Suppressor macrophage treated with lipopolysaccharide for 1 hour (primary cell): ENCODE data around the gene MCAM.

ENCODE experiments used
- DNase-seq, 3 donors: peaks; one replicate each; pipeline ENCODE4 v3.0.0-alpha.2; 2020 to 2022

The MCAM gene

DNA sequence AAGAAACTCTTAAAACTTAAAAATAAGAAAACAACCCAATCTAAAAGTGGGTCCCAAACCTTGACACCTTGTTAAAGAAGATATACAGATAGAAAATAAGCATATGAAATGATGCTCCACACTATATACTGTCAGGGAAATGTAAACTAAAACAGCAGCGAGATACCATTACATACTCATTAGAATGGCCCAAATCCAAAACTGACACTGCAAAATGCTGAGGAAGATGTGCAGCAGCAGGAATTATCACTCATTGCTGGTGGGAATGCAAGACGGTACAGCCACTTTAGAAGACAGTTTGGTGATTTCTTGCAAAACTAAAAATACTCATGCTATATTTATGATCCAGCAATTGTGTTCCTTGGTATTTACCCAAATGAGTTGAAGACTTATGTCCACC is 12.4 kb upstream of the MCAM start:
- no peak for DNase-seq

DNA sequence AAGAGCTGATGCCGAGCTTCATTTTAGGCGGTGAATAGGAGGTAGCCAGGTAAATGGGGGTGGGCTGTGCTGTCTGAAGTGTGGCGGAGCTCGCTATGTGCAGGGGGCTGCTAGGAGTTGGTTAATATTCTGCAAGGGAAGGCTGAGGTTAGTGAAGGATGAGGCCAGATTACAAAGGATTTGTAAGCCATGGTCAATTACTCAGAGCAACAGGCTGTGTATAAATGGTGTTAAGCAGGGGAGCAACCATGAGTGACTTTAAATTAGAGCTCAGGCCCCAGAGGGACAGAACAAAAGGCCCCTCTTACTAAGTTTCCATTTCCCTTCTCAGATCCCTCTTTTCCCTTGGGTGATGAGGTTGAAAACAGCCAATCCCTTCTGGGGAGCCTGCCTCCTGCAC is 7.3 kb upstream of the MCAM start:
- no peak for DNase-seq

DNA sequence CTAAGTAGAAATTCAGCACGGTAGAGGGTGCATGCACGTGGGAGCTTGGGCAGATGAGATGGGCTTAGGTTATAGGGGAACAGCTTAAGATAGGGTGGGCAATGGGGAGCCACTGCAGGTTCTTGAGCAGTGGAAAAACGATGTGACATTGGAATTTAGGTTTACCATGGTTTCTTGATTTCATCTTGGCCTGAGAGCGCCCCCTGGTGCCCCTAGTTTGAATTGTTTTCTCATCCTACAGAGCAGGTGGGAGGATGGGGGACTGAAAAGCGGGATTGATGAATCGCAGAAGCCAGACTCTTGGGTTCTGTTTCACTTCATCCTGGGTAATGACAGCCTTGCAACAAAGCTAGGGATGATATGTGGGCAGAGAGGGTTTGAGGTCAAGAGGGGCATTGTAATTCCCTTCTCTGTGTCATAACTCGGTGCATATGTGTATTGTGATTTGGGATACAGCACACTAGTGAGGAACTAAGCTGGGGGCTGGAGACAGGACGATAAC is 6.7 kb upstream of the MCAM start:
- peak; percentile 73 to 88 (median 87) for DNase-seq

DNA sequence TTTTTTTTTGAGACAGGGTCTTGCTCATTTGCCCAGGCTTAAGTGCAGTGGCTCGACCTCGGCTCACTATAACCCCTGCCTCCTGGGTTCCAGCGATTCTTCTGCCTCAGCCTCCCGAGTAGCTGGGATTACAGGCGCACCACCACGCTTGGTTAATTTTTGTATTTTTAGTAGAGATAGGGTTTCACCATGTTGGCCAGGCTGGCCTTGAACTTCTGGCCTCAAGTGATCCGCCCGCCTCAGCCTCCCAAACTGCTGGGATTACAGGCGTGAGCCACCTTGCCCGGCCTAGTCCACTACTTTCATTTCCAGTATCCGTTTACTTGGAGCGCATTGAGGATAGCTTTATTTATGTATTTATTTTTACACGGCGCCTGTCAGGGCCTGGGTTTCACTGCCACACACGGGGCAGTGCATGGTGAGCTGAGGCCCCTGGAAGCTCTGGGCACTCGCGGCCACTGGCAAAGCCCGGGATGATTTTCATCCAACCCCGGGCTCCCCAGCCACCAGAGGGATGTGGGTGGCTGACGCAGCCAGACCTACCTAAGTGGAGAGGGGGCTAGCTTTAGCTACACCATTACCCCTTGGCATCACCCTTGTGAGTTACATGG is 6.1 kb upstream of the MCAM start:
- no peak for DNase-seq

DNA sequence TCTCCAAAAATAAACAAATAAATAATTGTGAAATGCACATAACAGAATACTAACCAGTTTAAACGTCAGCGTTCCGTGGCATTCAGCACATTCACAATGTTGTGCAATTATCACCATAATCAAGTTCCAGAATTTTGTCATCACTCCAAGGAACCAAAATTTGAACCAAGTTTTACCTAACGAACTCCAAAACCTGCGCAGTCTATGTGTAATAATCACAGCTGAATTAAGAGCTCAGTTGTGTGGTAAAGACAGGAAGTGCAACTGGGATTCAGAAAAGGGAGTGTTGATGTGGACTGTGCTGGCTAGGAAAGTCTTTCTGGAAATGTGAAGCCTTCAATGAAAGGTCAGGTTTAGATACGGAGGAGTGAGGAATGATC is 5.4 kb upstream of the MCAM start:
- DNase-seq = no peak

DNA sequence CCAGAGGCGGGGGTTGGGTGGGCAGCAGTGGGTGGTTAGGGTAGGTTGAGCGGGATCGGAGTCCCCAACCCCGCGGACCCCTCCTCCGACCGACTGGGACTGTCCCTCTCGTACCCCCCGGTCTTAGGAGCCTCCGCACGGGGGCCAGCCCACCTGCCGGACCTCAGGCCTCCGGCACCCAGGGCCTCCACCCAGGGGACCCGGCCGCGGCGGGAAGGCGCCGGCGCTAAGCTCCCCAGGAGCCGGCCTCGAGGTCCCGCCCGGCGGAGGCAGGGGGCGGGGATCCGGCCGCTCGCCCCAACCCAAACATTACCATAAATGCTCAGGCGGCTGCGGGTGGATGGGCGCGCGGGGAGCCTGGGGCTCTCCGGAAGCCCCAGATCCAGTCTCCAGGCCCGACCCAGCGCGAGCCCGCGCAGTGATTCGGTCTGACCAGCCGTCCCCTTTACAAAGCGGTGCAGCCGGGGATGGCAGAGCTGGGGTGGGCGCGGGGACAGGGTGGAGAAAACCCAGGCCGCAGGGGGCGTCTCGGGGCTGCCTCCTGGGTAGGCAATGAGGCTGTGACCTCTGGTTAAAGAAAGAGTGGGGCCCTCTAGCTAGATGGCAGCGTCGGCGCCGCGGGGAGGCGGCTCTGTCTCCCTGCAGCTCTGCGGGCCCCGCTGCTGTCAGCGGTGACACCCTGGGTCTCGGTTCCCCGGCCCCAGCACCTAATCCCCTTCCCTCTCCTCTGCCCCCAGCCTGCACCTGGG is 4.0 kb upstream of the MCAM start:
- DNase-seq = peak in 2 of 3 donors; percentile 27 to 51

- DNase-seq = no peak
Observed at GRCh38 chr11:119320240-119320775, 3.4 kb upstream of the MCAM start.

- DNase-seq = no peak
Observed at GRCh38 chr11:119319700-119320239, 2.8 kb upstream of the MCAM start.

DNA sequence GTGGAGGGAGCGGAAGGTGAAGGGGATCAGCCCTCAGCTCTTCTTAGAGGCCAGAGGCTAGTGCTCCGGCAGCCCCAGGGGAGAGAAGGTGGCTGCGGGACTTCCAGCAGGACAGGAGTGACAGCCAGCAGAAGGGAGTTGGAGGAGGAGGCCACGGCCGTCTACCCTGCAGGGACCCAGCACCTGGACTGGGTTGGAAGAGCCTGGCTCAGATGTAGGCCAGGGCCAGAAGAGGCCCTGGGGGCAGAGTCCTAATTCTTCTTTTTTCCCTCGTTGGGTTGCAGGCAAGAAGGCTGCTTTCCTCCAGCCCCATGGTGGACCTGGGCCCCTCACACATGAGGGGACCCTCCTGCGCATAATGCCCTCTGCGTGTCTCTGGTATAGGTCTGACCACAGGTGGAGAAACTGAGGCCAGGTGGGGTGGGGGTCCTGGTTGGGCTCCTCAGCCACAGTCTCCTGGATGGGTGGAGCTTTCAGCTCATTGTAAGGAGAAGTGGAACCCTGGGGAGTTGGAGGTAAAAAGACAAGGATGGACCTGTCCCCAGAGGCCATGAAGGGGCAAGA is 2.3 kb upstream of the MCAM start:
- DNase-seq = no peak

GRCh38 chr11:119318240-119319135 is 1.6 kb upstream of the MCAM start:
- DNase-seq = peak; percentile 41 to 53 (median 46)

DNA sequence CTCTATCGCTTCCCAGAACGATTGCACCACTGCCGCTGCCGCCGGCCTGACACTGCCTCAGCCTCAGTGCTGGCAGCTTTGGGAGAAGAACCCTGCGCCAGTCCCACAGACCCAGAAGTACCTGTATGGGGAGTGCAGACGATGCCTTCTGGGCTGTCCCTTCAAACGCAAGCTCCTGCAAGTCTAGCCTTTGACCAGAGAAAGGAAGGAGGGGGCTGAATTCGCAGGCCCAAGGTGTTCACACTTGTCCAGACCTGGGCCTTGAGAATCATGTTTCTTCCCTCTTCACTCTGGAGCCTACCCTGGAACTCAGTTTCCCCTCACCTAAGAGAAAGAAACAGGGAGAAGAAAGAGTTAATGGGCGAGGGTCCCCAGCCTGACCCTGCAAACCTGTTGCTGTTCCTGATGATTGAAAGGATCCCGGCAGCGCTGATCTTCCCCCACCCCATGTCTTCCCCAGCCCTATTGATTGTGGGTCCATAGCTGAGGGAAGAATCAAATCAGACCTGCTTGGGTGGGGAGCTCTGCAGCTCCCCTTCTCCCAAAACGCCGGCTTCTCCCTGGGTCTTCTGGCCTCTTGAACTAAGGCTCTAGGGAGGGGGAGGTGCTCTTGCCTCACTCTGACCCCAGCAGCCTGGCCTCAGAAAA is 786 bp upstream of the MCAM start:
- peak in 1 of 3 donors; percentile 29 for DNase-seq

DNA sequence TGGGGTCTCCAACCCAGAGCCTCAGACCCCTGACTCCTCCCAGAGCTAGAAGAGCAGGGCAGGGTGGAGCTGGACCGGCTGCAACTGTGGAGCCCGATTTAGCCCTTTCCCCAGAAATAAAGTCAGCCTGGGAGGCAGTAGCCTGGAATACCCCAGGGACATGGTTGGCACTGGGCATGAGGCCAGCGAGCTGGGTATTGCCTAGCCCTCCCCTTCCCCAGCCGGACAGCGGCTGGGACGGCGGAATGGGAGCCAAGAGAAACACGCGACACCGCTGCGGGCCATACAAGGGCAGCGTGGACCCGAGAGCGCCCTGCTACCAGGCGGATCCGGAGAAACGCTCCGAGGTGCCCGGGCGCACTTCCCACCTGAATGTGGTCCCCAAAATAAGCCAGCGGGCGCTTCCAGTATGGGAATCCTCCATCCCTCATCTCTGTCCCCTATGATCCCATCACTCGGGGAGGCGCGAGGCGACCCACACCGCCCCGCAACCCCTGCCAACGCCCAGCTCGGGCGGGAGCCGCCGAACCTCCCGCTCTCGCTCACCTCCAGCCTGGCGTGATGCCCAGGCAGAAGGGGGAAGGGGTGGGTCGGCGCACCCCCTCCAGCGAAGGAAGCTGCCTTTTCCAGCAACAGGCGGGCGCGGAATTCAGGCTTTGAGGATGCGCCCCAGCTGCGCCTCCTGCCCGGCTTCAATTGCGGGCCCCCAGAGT is 758 bp downstream of the MCAM start:
- DNase-seq = peak in 1 of 3 donors; percentile 35

GRCh38 chr11:119315131-119316015 is 1.6 kb downstream of the MCAM start:
- peak; percentile 38 to 53 (median 49) for DNase-seq

GRCh38 chr11:119314726-119315125 is 2.2 kb downstream of the MCAM start:
- DNase-seq = no peak

DNA sequence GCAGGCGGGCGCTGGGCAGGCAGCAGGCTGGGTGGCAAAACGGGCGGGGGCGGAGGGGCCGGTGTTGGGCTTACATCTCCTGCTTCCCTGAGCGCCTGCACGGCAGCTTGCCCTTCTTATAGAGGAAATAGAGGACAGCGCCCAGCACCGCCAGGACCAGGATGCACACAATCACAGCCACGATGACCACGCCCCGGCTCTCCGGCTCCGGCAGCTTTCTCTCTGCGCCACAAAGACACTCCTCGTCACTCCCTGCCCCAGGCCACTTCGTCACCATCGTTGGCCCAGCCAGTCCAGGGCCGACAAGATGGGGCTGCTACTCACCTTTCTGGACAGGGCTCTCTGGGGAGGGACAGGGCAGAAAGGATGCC is 6.3 kb downstream of the MCAM start:
- DNase-seq = no peak

- no peak for DNase-seq
Observed at GRCh38 chr11:119309953-119310681, 6.8 kb downstream of the MCAM start.

GRCh38 chr11:119309411-119309810 is 7.5 kb downstream of the MCAM start:
- DNase-seq = no peak

DNA sequence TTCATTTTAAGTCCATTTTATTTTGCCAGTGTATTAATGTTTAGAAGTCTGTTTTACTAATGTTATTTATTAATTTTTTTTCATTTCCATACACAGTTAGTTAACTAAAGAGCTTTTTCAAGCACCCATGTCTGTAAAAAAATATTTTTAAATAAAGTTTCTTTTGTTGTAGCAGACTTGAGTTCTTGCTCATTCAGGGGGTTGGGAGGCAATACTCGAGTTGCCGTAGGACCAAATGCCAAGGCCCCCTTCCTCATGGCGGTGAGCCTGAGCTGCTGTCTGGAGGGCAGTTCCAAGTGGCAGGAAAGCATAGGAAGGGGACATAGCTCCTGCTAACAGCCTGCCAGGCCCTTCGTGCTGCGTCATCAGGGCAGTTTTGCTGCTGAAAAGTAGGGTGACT is 9.0 kb downstream of the MCAM start:
- DNase-seq = no peak

GRCh38 chr11:119307219-119307618 is 9.7 kb downstream of the MCAM start:
- DNase-seq = no peak
